Fibroblast of skin of left biceps (primary cell): ENCODE data around the gene HOXA13.

ENCODE experiments used
- DNase-seq, 2 experiments: peaks; one replicate each; pipeline ENCODE4 v3.0.0-alpha.2; 2013; ENCODE audit warnings: low read depth in 2 of 2

Gene HOXA13

GRCh38 chr7:27159266-27160144 is 40.4 kb downstream of the HOXA13 start:
- no peak for DNase-seq

GRCh38 chr7:27158436-27159265 is 41.2 kb downstream of the HOXA13 start:
- no peak for DNase-seq

- no peak for DNase-seq
Measured at GRCh38 chr7:27157702-27158431, 42.0 kb downstream of the HOXA13 start.

GRCh38 chr7:27156916-27157701 is 42.8 kb downstream of the HOXA13 start:
- DNase-seq = no peak

- no peak for DNase-seq
Measured at GRCh38 chr7:27156508-27156898, 43.4 kb downstream of the HOXA13 start, which contains the start of gene HOXA7. TSS of gene HOXA7 (minus strand) at chr7:27156675. CDS start at chr7:27156545, 130 bp downstream.

GRCh38 chr7:27155816-27156507 is 43.9 kb downstream of the HOXA13 start:
- DNase-seq = no peak

- no peak for DNase-seq
Measured at GRCh38 chr7:27154901-27155815, 44.7 kb downstream of the HOXA13 start.

GRCh38 chr7:27154369-27154768 is 45.5 kb downstream of the HOXA13 start:
- no peak for DNase-seq

GRCh38 chr7:27153526-27153925 is 46.4 kb downstream of the HOXA13 start:
- no peak for DNase-seq

GRCh38 chr7:27152816-27153442 is 47.0 kb downstream of the HOXA13 start:
- no peak for DNase-seq

- DNase-seq = peak in 1 of 2 experiments; percentile 42
Measured at GRCh38 chr7:27151931-27152815, 47.7 kb downstream of the HOXA13 start, which contains the start of gene HOXA3. TSS of gene HOXA3 (minus strand) at chr7:27152583. CDS start at chr7:27110640, 41,943 bp downstream.

- no peak for DNase-seq
Measured at GRCh38 chr7:27151341-27151930, 48.5 kb downstream of the HOXA13 start.

GRCh38 chr7:27150568-27151340 is 49.1 kb downstream of the HOXA13 start:
- DNase-seq = peak in 1 of 2 experiments; percentile 53

GRCh38 chr7:27149842-27150567 is 49.9 kb downstream of the HOXA13 start:
- DNase-seq = no peak

GRCh38 chr7:27148756-27149641 is 50.9 kb downstream of the HOXA13 start:
- DNase-seq = no peak
